ENCODE data around the gene PRDM10.
"Not testable (repeated sequence)": the region's sequence is repeated elsewhere in the genome, so short reads cannot be mapped to it uniquely, and the experiment has no call there.

The PRDM10 gene

DNA sequence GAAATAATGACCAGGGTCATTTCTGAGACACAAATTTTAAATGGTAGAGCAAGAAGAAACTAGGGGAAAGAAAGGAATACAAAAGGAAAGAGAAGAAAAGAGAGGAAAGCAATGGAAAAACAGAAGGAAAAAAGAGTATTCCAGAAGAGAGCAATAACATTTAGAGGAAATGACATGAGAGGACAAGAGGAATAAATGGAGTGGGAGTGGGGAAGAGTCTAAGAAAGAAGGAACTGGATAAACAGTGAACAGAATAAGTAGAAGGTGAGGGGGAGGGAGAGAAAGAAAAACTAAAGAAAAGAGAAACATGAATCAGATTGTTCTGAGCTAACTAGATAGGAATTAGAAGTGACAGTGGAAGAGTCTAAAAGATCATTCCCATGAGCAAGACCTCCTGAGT lies 28.4 kb downstream of the PRDM10 start:
- DNase-seq: no peak

DNA sequence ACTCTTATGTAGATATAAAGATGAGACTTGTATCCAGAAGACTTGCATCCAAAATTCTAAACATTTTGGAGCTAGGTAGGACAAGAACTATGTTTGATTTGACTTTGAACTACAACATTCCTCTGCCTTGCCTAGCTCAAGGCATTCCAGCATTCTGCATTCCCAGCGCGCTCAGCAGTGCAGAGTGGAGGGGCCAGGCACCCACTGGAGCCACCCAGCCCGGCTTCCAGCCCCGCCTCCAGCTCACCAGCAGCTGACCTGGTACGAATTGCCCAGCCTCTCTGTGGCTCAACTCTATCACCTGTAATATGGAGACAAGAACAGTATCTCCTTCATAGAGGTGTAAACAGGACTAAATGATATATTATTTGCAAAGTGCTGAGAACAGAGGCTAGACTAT lies 28.8 kb downstream of the PRDM10 start:
- DNase-seq: no peak

- DNase-seq: no peak
These were observed 29.6 kb downstream of the PRDM10 start for GRCh38 chr11:129973068-129973467.

- DNase-seq: no peak
These were observed 30.0 kb downstream of the PRDM10 start for GRCh38 chr11:129972611-129973010.

DNA sequence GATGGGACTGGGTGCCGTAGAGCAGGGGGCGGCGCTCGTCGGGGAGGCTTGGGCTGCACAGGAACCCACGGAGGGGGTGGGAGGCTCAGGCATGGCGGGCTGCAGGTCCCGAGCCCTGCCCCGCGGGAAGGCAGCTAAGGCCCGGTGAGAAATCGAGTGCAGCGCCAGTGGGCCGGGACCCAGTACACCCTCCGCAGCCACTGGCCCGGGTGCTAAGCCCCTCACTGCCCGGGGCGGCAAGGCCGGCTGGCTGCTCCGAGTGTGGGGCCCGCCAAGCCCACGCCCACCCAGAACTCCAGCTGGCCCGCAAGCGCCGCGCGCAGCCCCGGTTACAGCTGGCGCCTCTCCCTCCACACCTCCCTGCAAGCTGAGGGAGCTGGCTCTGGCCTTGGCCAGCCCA lies 30.8 kb downstream of the PRDM10 start:
- not testable (repeated sequence) for DNase-seq

DNA sequence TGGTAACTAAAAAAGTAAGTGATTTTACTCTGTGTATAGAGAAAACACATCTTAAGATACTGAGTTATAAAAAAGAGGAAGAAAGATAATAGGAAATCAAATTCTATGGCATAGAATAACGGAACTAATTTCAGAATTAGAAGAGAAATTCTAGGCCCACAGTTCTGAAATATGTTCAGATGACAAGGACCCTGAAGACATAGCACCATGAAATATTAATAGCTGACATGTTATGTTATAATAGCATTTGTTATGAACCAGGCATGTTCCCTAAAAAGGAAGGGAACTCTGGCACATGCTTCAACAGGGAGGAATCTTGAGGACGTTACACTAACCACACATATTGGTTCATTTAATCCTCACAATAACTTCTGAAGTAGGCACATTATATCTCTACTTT lies 32.7 kb downstream of the PRDM10 start:
- no peak for DNase-seq

DNA sequence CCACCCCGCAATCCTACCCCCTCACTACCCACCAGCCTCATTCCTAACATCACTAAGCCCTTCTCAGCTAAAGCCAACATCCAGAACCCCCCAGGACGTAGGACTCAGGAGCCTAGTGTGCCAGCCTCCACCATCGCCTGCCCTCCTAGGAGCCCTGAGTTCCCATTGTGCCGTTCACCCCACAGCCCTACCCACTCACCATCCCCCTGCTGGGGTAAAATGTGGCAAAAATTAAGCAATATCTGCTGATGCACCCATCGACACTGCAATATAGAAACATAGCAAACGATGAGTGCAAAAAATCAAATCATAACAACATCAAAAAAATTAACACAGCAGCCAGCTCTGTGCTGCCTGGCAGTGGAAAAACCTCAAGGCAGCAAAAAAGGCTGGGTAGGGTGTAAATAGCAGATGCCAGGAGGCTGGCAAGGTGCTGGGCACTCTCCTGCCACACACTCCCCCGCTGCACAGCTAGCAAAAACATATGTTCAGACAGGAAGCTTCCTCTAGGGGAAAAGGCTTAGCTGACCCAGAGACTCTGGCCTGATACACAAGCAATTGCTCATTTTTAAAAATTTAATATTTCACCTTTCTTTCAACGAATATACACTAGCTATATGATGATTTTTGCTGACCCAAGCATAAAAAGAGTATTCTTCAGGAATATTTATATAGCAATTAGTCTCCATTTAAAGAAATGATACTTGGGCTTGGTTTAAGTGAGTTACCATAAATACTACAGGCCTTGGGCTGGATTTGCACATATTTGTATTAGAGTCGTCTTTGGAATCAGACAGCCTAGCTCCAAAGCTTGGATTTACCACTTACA lies 33.8 kb downstream of the PRDM10 start:
- DNase-seq: no peak

GRCh38 chr11:129967996-129968395 lies 34.6 kb downstream of the PRDM10 start:
- no peak for DNase-seq

DNA sequence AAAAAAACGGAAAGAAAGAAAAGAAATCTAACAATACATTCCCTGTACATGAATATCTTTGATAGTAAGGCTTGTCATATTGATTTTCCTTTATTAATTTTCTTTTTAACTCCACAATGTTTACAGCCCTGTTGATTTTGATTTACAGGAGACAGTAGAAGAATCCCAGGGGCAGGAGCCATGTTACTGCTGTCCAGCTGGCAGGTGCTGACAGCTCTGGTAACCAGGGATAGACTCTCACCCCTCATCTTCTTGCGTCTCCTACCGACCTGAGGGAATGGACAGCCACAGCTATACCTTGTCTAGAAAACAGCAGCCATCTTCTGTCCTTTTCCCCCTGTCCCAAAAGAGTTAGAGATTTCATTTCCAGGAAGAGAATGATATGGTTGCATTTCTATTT lies 37.4 kb downstream of the PRDM10 start:
- no peak for DNase-seq

DNA sequence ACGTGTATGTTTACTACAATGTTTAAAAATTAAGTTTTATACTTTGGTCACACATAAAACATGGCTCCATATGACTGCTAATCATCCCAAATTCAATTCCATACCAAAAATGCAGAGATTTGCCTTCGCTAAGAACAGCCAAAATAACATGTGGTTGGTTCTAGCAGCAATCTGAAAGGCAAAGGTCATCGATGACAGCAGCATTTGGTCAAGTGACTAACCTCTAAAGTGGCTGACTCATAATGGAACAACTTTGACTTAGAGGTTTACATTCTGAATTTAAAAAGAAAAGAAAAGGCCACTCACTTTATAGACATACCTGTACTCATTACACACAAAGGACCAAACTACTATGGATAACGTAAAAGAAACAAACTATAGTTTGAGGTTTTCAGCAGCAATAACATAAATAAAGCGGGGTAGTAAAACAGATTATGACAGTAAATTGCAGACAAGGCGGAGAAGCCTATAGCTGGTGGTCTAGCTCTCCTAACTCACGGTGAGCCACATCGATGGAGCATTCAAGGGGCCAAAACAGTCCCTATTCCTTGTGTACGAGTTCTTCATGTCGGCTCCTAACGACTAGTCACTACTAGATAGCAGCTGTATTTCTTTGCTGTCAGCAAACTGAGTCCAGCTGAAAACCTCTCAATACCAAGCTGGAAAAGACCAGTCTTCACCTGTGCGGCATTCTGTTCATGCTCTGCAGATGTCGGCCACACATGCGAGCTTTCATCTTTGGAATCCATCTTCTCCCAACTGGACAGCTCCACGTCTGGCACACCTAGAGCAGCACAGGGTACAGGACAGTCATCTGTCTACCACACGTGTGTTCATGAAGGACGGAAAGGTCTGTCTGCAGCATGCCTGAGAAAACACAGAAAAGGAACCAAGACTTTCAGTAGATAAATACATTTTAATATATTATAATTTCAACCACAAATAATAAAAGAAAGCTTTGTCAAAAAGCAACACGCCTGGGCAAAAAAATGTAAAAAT lies 42.1 kb downstream of the PRDM10 start:
- no peak for DNase-seq

DNA sequence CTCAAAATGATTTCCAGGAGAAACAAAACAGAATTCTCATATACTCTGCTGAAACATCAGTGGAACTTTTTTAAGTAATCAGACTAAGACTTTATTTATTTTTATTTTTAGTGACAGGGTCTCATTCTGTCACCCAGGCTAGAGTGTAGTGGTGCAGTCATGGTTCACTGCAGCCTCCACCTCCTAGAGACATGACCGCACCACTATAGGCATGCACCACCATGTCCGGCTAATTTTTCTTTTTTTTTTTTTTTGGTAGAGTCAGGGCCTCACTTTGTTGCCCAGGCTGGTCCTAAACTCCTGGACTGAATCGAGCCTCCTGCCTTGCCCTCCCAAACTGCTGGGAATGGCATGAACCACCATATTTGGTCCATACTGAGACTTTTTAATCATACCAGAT lies 42.9 kb downstream of the PRDM10 start:
- DNase-seq: no peak

DNA sequence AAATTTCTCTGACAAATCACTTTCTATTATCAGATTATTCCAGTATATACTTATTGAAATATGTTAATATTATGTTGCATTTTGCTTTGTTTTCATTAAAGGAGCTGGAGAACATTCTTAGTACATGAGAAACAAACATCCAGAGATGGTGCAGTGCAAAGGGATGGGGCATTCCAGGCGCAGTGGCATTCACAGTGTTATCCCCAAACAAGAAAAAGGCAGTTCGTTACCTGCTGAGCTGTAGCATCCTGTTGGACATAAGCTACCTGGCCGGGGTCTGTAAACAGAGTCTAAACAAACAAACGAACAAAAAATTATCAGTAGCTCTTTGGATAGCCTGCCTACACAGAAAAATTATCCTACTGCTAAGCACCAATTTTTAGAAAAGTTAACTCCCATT lies 47.4 kb downstream of the PRDM10 start:
- DNase-seq: no peak

DNA sequence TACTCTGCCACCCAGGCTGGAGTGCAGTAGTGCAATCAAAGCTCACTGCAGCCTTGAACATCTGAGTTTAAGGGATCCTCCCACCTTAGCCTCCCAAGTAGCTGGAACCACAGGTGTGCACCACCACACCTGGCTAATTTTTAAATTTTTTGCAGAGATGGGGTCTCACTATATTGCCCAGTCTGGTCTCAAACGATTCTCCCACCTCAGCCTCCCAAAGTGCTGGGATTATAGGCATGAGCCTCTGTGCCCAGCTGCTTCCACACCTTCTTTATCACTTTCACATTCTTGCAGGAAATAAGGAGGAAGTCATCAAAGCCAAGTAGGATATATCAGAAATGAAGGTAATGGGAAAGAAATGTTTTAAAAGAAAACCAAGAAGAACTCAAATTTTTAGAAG lies 47.9 kb downstream of the PRDM10 start:
- not testable (repeated sequence) for DNase-seq

DNA sequence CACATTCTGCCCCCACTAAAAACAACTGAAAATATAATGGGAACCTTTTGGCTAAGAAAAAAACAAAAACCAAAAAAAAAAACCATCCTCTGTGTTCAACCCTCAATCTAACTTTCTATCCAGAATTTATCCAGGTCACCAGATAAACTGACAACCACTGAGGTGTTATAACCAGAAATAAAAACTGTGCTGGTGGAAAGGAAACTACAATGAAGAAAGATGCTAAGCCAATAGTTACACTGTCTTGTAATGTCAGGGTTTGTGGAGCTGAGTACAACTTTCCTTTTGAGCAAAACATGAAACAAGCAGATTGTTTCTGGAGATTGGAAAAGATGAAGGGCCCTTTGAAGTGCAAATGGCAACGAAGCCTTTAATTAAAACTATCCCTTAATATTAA lies 50.8 kb downstream of the PRDM10 start:
- DNase-seq: no peak

GRCh38 chr11:129951201-129951865 lies 51.3 kb downstream of the PRDM10 start:
- DNase-seq: no peak

DNA sequence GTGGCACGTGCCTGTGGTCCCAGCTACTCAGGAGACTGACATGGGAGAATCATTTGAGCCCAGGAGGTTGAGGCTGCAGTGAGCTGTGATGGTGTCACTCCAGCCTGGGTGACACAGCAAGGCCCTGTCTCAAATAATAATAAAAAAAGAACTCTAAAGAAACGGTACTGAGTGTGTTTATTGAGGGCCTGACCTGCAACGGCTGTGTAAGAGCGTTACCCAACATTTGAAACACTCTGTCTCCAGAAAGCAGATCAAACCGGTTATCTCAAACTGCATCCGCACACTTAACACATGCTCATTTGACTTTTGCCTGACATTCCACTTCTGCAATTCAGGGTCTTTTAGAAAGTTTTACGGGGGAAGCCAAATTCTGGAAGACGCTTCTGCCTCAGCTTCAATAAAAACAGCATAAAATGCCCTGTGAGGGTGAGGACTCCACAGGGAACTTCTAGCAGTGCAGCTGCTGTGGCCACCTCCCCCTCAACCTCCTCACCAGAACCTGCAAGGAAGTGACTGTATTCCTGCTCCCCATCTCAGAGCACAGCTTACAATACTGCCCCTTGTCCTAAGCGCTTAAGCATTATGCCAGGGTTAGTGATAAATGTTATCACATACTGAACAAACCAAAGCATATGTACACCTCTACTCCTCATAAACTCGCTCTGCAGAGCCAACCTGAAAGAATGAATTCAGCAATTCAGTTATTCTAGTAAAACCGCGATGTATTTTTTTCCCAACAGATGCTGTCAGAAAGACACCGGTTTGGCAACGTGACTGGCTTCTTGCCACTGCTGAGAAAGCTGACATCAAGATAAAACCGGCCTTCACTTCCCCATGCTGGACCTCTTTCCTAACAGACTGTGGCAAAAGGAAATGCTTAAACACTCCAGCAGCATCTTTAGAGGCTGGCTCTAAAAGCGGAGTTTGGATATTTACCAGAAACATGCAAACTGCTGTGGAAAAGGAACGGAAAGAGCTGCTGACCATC lies 52.2 kb downstream of the PRDM10 start:
- no peak for DNase-seq

DNA sequence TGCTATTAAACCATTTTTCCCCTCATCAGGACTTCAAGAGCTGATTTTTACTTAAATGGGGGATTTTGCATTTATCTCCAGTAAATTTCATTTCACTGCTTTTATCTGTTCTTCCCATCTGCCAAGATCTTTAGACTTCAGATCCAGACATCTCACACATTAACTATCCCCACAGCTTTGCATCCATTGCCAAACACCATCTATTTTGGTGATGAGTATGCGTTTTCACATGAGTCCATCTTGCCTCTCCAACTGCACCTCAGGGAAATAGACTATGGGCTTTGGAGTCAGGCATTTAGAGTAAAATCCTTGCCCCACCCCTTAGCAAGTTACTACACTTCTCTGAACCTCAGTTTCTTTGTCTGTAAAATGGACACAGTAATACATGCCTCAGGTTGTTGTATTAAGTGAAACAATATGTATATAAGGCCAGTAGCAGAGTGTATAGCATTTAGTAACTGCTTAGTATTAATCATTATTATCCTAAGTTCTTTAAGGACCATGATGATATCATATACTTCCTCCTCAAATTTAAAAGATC lies 53.6 kb downstream of the PRDM10 start:
- DNase-seq: no peak

- no peak for DNase-seq
These were observed 55.2 kb downstream of the PRDM10 start for GRCh38 chr11:129947474-129947873.

DNA sequence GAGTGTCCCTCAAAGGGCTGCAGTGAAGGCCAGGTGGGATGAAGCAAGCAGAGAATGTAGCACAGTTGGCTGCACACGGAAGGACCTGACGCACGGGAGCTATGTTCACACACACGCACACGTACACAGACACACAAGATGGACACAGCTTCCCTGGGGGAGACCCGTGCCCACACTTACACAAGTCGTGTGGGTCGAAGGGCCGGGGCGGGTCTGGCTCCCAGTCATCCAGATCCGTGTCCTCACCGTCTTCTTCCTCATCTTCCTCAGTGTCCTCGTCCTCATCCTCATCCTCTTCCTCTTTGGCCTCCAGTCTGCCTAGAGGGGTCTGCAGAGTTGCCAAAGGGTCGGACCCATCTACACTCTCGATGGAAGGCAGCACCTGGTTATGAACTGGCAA lies 55.7 kb downstream of the PRDM10 start:
- DNase-seq: no peak

- no peak for DNase-seq
These were observed 56.4 kb downstream of the PRDM10 start for GRCh38 chr11:129946256-129946655.

DNA sequence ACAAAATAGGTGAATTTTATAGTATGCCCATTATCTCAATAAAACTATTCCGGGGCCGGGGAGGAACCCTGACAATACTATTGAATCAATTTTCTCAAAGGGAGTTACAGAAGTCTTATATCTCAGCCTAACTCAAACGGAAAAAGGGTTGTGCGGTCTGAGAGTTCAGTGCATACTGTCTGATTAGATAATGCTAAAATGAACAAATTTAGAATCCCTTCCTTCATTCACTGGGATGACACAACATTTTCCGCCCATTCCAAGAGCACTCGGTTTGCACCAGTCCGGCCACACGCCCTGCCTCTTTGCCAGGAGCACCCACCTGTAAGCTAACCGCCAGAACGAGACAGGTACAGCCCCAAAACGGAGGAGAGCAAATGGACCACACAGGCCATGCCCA lies 57.3 kb downstream of the PRDM10 start:
- DNase-seq: no peak

DNA sequence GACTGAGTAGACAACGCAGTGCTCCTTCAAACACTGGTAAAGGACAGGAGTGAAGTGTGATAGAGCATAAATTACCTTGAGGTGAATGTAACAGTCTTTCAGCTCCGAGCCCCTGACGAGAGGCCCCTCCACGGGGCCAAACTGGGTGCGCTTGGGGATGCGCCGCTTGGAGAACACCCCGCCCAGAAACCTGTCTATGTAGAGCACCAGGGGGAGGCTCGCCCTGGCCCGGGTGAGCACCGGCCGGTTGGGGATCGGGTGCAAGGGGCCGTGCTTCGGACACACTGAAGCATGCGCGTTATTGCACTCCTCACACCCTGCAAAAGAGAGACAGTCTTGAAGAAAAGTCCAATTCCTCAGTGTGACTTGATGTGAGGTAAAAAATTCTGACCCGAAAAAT lies 57.9 kb downstream of the PRDM10 start:
- DNase-seq: no peak

All from NCI-H2171 (cell line).